MG63 (cell line): ENCODE results near the gene CYP11A1. TPM values are rescaled to one million over a fixed set of nuclear protein-coding genes. Genes with fewer than 3 reads are reported as not detected.

Experiments used
- DNase-seq: peaks from one replicate; pipeline ENCODE4 v3.0.0-alpha.2; 2020
- H3K27me3 ChIP-seq: fragments of 250-450 bp; sonication (Bioruptor Pico); 2 replicates; pipeline ENCODE4 v1.5.1; 2020; ENCODE audit warnings: mild to moderate bottlenecking, moderate library complexity
- H3K36me3 ChIP-seq: fragments of 250-450 bp; sonication (Bioruptor Pico); 2 replicates; pipeline ENCODE4 v1.5.1; 2020; ENCODE audit warnings: mild to moderate bottlenecking, moderate library complexity
- H3K4me3 ChIP-seq: fragments of 250-450 bp; sonication (Bioruptor Pico); 2 replicates; pipeline ENCODE4 v1.5.1; 2020; ENCODE audit warnings: mild to moderate bottlenecking, moderate library complexity
- H3K9me3 ChIP-seq: fragments of 250-450 bp; sonication (Bioruptor Pico); 2 replicates; pipeline ENCODE4 v1.5.1; 2020; ENCODE audit warnings: mild to moderate bottlenecking, moderate library complexity
- total RNA-seq: library from RNA; depleted of rRNA; stranded (reverse); fragments of >200 nt; shearing (Covaris generic); gene quantifications from 2 replicates; pipeline ENCODE4 v1.2.3, GENCODE V29; 2014; ENCODE audit warnings: low replicate concordance; rRNA removed

The CYP11A1 gene
- total RNA-seq, 1 experiment from 2014 or later, result 6.3 TPM

DNA sequence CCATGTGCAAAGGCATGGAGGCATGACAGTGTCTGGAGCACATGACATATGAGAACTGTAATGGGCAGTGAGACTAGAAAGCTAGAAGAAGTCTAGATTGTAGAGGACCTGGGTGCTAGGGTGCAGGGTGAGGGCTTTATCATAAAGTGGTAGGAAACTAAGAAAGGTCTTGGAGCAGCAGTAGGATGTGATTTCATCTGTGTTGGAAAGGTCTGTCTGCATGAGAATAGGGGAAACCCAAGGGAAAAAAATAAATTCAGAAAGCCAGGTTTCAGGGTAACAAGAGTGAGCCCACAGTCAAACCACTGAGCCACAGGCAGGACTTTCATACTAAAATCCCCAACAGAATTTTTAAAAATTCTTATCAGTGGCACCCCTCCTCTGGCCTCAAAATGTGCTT is 76.8 kb downstream of the CYP11A1 start:
- Histone ChIP-seq H3K4me3 (no peak overlapping the region), H3K36me3 (no peaks in the 10 kb centered on the region), H3K27me3 (peaks cover 17% of the 10 kb centered on the region), H3K9me3 (no peaks in the 10 kb centered on the region)
- no peak for DNase-seq

DNA sequence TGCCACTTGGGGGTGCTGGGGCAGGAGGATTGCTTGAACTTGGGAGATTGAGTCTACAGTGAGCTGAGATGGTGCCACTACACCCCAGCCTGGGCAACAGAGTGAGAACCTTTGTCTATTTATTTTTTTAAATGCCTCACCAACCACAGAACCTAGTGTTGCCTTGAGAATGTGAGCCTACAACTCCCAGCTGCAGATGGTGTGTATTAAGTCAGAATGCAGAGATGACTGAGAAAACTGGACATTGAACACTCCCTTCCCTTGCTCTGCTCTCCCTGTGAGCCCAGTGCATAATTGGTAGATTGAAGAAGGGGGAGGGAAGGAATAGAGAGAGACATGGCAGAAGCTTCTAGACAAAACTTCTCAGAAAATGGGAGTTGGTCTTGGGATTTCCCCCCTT is 77.8 kb downstream of the CYP11A1 start:
- Histone ChIP-seq H3K4me3 (no peak overlapping the region), H3K27me3 (peaks cover 17% of the 10 kb centered on the region), H3K9me3 (no peaks in the 10 kb centered on the region), H3K36me3 (no peaks in the 10 kb centered on the region)
- no peak for DNase-seq

Other genes with a start within 250 kb of the CYP11A1 start
- not detected in 2 replicates for gene ISLR2, start 237.1 kb downstream of the CYP11A1 start, total RNA-seq
- gene ISLR, start 193.9 kb downstream of the CYP11A1 start, total RNA-seq, result not detected in 2 replicates
- 1.4 and 1.9 TPM in 2 replicates for gene STRA6, start 164.9 kb downstream of the CYP11A1 start, total RNA-seq
- gene CCDC33, start 131.3 kb downstream of the CYP11A1 start, total RNA-seq, result not detected in 2 replicates
- 10.5 and 12.0 TPM in 2 replicates for gene SEMA7A, start 66.3 kb upstream of the CYP11A1 start, total RNA-seq
- 90.0 and 116 TPM in 2 replicates for gene UBL7, start 93.5 kb upstream of the CYP11A1 start, total RNA-seq
- gene ARID3B, start 173.6 kb upstream of the CYP11A1 start, total RNA-seq, result 0.10 and 1.3 TPM in 2 replicates
- gene CLK3, start 248.2 kb upstream of the CYP11A1 start, total RNA-seq, result 17.5 and 18.8 TPM in 2 replicates